GM18508 (cell line): ENCODE results near the gene NLRP3.

Experiments
- ATAC-seq: cut with Tn5 transposase; IDR thresholded peaks from one replicate; pipeline ENCODE4 v1.9.1; 2021; ENCODE audit warnings: moderate number of reproducible peaks; ENCODE audit not compliant: insufficient read depth, unreplicated experiment

Gene NLRP3

GRCh38 chr1:247435030-247435758, 19.2 kb downstream of the NLRP3 start:
- ATAC-seq, result no peak

GRCh38 chr1:247435759-247436147, 19.8 kb downstream of the NLRP3 start:
- ATAC-seq, result no peak

GRCh38 chr1:247437551-247438505, 21.9 kb downstream of the NLRP3 start:
- no peak for ATAC-seq

GRCh38 chr1:247440001-247440620, 24.1 kb downstream of the NLRP3 start:
- peak; percentile 99 for ATAC-seq

GRCh38 chr1:247441606-247442005, 25.6 kb downstream of the NLRP3 start:
- ATAC-seq, result no peak

- ATAC-seq, result no peak
Observed at GRCh38 chr1:247442164-247442563, 26.2 kb downstream of the NLRP3 start.

GRCh38 chr1:247443641-247444040, 27.7 kb downstream of the NLRP3 start:
- ATAC-seq, result no peak

- no peak for ATAC-seq
Observed at GRCh38 chr1:247444571-247444970, 28.6 kb downstream of the NLRP3 start.

- ATAC-seq, result no peak
Observed at GRCh38 chr1:247445526-247446356, 29.8 kb downstream of the NLRP3 start.

- no peak for ATAC-seq
Observed at GRCh38 chr1:247447162-247447909, 31.4 kb downstream of the NLRP3 start.

- no peak for ATAC-seq
Observed at GRCh38 chr1:247448107-247448791, 32.3 kb downstream of the NLRP3 start.

- ATAC-seq, result no peak
Observed at GRCh38 chr1:247451388-247452010, 35.5 kb downstream of the NLRP3 start.

GRCh38 chr1:247452447-247453039, 36.6 kb downstream of the NLRP3 start:
- no peak for ATAC-seq

GRCh38 chr1:247453245-247453644, 37.3 kb downstream of the NLRP3 start:
- ATAC-seq, result no peak

- ATAC-seq, result no peak
Observed at GRCh38 chr1:247453997-247454396, 38.0 kb downstream of the NLRP3 start.

GRCh38 chr1:247456021-247456420, 40.0 kb downstream of the NLRP3 start:
- no peak for ATAC-seq

- no peak for ATAC-seq
Observed at GRCh38 chr1:247456914-247457639, 41.1 kb downstream of the NLRP3 start.
